Heart left ventricle (tissue), 16 donors: ENCODE data around the gene RLF. TPM values are rescaled to one million over a fixed set of nuclear protein-coding genes. Genes with fewer than 3 reads are reported as not detected.

Experiments used
- ATAC-seq, 4 donors: fragments of 200-7000 bp; cut with Tn5 transposase; one replicate each; pipeline ENCODE4 v1.9.1; 2020 to 2022; ENCODE audit warnings: moderate library complexity in 4 of 4, mild to moderate bottlenecking in 3 of 4, moderate number of reproducible peaks in 1 of 4
- DNase-seq, 5 donors: peaks; one replicate each; pipeline ENCODE4 v3.0.0-alpha.2; 2020
- H3K27ac ChIP-seq, 12 donors: fragments of 200-600 bp; sonication (generic) in 4 of 12; one replicate each; pipeline versions ENCODE4 v1.5.0 to v1.8.0; 2016 to 2022; ENCODE audit warnings: mild to moderate bottlenecking in 2 of 12
- H3K27me3 ChIP-seq, 9 donors: fragments of 200-600 bp; sonication (generic) in 2 of 9; one replicate each; pipeline versions ENCODE4 v1.5.1 to v1.8.0; 2016 to 2022; ENCODE audit warnings: mild to moderate bottlenecking in 3 of 9
- H3K36me3 ChIP-seq, 9 donors: fragments of 200-600 bp; sonication (generic) in 2 of 9; one replicate each; pipeline versions ENCODE4 v1.5.0 to v1.8.0; 2018 to 2022; ENCODE audit warnings: mild to moderate bottlenecking in 2 of 9
- H3K4me1 ChIP-seq, 12 donors: fragments of 200-600 bp; sonication (generic) in 4 of 12; one replicate each; pipeline versions ENCODE4 v1.5.0 to v1.8.0; 2016 to 2022; ENCODE audit warnings: mild to moderate bottlenecking in 3 of 12
- H3K4me3 ChIP-seq, 12 donors: fragments of 200-600 bp; sonication (generic) in 4 of 12; one replicate each; pipeline versions ENCODE4 v1.5.0 to v1.8.0; 2017 to 2022; ENCODE audit warnings: mild to moderate bottlenecking in 9 of 12, moderate library complexity in 4 of 12
- H3K9me3 ChIP-seq, 12 donors: fragments of 200-600 bp; sonication (generic) in 4 of 12; one replicate each; pipeline versions ENCODE4 v1.5.0 to v1.8.0; 2016 to 2022; ENCODE audit warnings: mild to moderate bottlenecking in 1 of 12
- CTCF ChIP-seq, 12 donors: fragments of 200-600 bp; sonication (generic) in 4 of 12; IDR thresholded peaks; one replicate each; pipeline versions ENCODE4 v1.5.0 to v1.8.0; 2018 to 2022; ENCODE audit warnings: antibody characterized with exemption in 12 of 12, mild to moderate bottlenecking in 5 of 12
- POLR2A ChIP-seq, 2 donors: fragments of 450-650 bp; IDR thresholded peaks; one replicate each; pipeline ENCODE4 v1.6.1; 2017; ENCODE audit warnings: antibody characterized with exemption in 2 of 2, mild to moderate bottlenecking in 2 of 2, moderate library complexity in 2 of 2
- WGBS, 4 donors: extraction: QIAGEN DNeasy Blood & Tissue Kit in 2 of 4; methylation state at CpG; one replicate each; pipeline versions ENCODE4 v1.1.5 to v1.1.7; 2013 to 2018; 5-methylcytosine and 5-hydroxymethylcytosine counted together
- intact Hi-C, 10 donors: fragments of 100-400 bp; cut with DNase I; formaldehyde crosslinking; loops; one replicate each; pipeline versions ENCODE4 v1.11.1 to v1.14.2; 2022
- polyA plus RNA-seq, 2 donors: library from polyadenylated mRNA; stranded (reverse); fragments of 200-250 nt; gene quantifications; one replicate each; pipeline ENCODE4 v1.2.3, GENCODE V29; 2013
- total RNA-seq, 9 donors: library from RNA; depleted of rRNA in 2 of 9; stranded (reverse); fragments of >200 nt in 2 of 9; fragmentation: NEBNext Ultra II Directional in 3 of 9; extraction: Animal tissue kit (Norgen Biotek cat#: 25700) in 3 of 9; gene quantifications; one replicate each; pipeline versions ENCODE4 v1.1.0 to v1.2.4, GENCODE V29; 2016 to 2023
- donor health status: ischemic (EF 13 %, LVEDD 7.1; RV severe dilation, severe dysfunction).
- donor health status: healthy with polysubstance abuse.
- donor health status: DM: no; HTN: yes; CAD: no.
- donor health status: DM: no; HTN: no; CAD: no.
- donor health status: ischemic (EF 25% LVEDD 6.9; RV normal size, moderate dysfunction).
- donor health status: ischemic (EF 25% LVEDD 5.7; RV mildly dilated, moderate dysfunction).
- donor health status: healthy.
- donor health status: DM: yes; HTN: yes; CAD: no.
- donor health status: ischemic (EF 35%, LVEDD 5.7; RV mildly dilated, moderate dysfunction).
- donor health status: nonischemic (EF 11% LVEDD 7.7; RV severe dilation, severe dysfunction).
- donor health status: DM: yes; HTN: yes; CAD: no.
- donor health status: PGD.
- donor health status: ischemic (EF 29% LVEDD 5.4; RV normal size, mild dysfunction).
- donor health status: nonischemic (EF 23%, LVEDD 6.1; RV moderate dilation, normal function).

The RLF gene
- total and polyA plus RNA-seq, 11 donors: 2.7 to 14.5 (median 11.2) TPM

- DNase-seq: peak; percentile 96 to 97 (median 96)
- Histone ChIP-seq H3K36me3 (peaks cover 0 to 36% (median 29%) of the 10 kb centered on the region in 9 donors), H3K4me1 (peaks cover 3 to 55% (median 37%) of the 10 kb centered on the region in 12 donors), H3K27me3 (no peaks in the 10 kb centered on the region), H3K4me3 (peak within 1 kb of the TSS; percentile 72 to 98 (median 90)), H3K27ac (peak within 1 kb of the TSS; percentile 86 to 98 (median 94)), H3K9me3 (no peaks in the 10 kb centered on the region)
- WGBS, 4 donors: 0 to 1% (median 0%) methylated on average over 34 to 48 of the region's 48 CpGs
- TF ChIP-seq CTCF (IDR thresholded peaks at IDR 0.05) (peak in 2 of 12 donors; percentile 14 to 19), POLR2A (IDR thresholded peaks at IDR 0.05) (peak in 1 of 2 donors; percentile 63)
- peak; percentile 99 to 100 (median 99) for ATAC-seq
- intact Hi-C loops: loop anchor here in 7 of 10 donors (2.0 to 10.0 kb wide), 4 partner anchors 93 to 114 kb away; partner anchors contain the start of genes RLF (in 7 of the 7) and SMAP2 (in 1 of the 7)
These were observed 96.7 kb downstream of the RLF start, which contains the start of gene ZMPSTE24 for GRCh38 chr1:40257688-40258444. Gene ZMPSTE24 (plus strand): TSS chr1:40258236. CDS start chr1:40258272, 36 bp downstream.

DNA sequence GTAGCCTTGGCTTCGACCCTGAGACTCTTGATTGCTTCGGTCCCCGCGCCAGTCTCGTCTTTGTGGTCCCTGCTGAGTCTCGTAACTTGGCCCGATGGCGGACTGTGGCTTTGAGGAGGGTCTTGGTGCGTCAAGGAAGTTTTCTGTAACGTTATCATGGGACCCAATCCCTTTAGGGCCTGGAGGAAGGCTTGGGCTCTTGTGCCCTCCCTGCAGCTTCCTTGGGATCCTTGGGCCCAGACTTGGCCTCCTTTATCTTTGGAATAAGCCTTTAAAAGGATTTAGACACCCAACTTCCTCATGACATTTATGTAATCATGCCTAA, 97.2 kb downstream of the RLF start:
- H3K9me3 ChIP-seq: no peaks in the 10 kb centered on the region
- 0% methylated on average over 8 to 10 of the region's 10 CpGs for WGBS, 4 donors
- H3K27me3 ChIP-seq: no peaks in the 10 kb centered on the region
- peak overlapping the region in 11 of 12 donors; percentile 86 to 98 (median 94) for H3K27ac ChIP-seq
- H3K4me3 ChIP-seq: peak overlapping the region; percentile 72 to 98 (median 90)
- TF ChIP-seq POLR2A (IDR thresholded peaks at IDR 0.05) (no peak), CTCF (IDR thresholded peaks at IDR 0.05) (no peak)
- ATAC-seq: no peak
- DNase-seq: no peak
- peaks cover 7 to 61% (median 43%) of the 10 kb centered on the region in 12 donors for H3K4me1 ChIP-seq
- intact Hi-C loops: loop anchor here in 7 of 10 donors (5.0 to 10.0 kb wide), 3 partner anchors 94 to 114 kb away; partner anchors contain the start of genes RLF (in 6 of the 7) and SMAP2 (in 1 of the 7)
- peaks cover 0 to 41% (median 34%) of the 10 kb centered on the region in 9 donors for H3K36me3 ChIP-seq

GRCh38 chr1:40264354-40264781, 103.2 kb downstream of the RLF start:
- peaks cover 0 to 98% (median 82%) of the 10 kb centered on the region in 9 donors for H3K36me3 ChIP-seq
- no peak overlapping the region for H3K4me3 ChIP-seq
- peaks cover 4 to 67% (median 33%) of the 10 kb centered on the region in 12 donors for H3K4me1 ChIP-seq
- WGBS, 4 donors: 87 to 94% (median 91%) methylated on average over 3 of the region's 3 CpGs
- intact Hi-C loops: no loop called here
- DNase-seq (no peak), ATAC-seq (no peak)
- H3K27me3 ChIP-seq: no peaks in the 10 kb centered on the region
- peak overlapping the region in 5 of 12 donors; percentile 41 to 68 (median 51) for H3K27ac ChIP-seq
- TF ChIP-seq POLR2A (IDR thresholded peaks at IDR 0.05) (no peak), CTCF (IDR thresholded peaks at IDR 0.05) (no peak)
- H3K9me3 ChIP-seq: no peaks in the 10 kb centered on the region

DNA sequence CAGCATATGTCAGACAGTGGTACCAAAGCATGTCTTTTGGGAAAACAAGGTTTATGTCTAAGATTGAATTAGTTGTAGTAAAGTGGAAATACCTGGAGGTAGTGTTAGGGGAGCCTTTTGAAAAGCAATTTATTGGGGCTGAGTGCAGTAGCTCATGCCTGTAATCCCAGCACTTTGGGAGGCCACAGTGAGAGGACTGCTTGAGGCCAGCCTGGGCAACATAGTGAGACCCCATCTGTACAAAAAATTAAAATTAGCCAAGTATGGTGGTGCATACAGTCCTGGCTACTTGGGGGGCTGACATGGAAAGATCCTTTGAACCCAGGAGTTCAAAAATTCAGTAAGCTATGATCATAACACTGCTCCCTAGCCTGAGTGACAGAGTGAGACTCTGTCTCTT, 104.1 kb downstream of the RLF start:
- DNase-seq (no peak), ATAC-seq (no peak)
- no peaks in the 10 kb centered on the region for H3K27me3 ChIP-seq
- H3K36me3 ChIP-seq: peaks cover 0 to 99% (median 86%) of the 10 kb centered on the region in 9 donors
- TF ChIP-seq POLR2A (IDR thresholded peaks at IDR 0.05) (no peak), CTCF (IDR thresholded peaks at IDR 0.05) (no peak)
- peak overlapping the region in 2 of 12 donors; percentile 14 to 72 for H3K27ac ChIP-seq
- H3K4me1 ChIP-seq: peaks cover 4 to 59% (median 28%) of the 10 kb centered on the region in 12 donors
- intact Hi-C loops: no loop called here
- peak overlapping the region in 1 of 12 donors; percentile 1 for H3K4me3 ChIP-seq
- H3K9me3 ChIP-seq: no peaks in the 10 kb centered on the region
